Measurements from ENCODE around the gene TTLL11.

The TTLL11 gene

DNA sequence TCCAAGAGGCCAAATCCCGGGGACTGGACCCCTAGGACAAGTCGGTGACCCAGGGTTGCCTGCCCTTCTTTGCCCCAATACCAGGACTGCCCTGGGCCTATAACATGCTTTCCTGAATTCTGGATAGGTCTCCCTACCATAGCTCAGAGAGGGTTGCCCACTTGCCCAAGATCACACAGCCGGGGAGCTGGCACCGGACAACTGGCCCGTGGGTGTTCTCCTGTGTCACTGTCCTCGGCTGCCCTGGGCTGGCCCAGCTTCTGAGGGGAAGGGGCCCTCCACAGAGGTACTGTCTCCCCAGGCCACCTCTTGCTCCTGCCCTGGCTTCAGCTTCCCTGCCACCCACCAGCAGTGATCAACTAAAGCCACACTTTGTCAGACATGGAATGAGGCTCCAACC, 28.8 kb upstream of the TTLL11 start:
- no peak overlapping the region for H2BK120ac ChIP-seq (ENCODE audit: low read depth, low read length)
- no peaks in the 10 kb centered on the region for H3K9me3 ChIP-seq (replicated peaks in 1 of 2; ENCODE audit: control insufficient read depth in 2 of 2, insufficient read depth in 1 of 2, low read depth in 1 of 2, low read length in 2 of 2)
- H3K9ac ChIP-seq (ENCODE audit: low read depth, low read length, poor library complexity) = no peak overlapping the region
- H3K79me1 ChIP-seq (ENCODE audit: low read depth, low read length) = no peaks in the 10 kb centered on the region
- peak overlapping the region; percentile 23 for H3K18ac ChIP-seq (ENCODE audit: low read length)
- H2BK12ac ChIP-seq (ENCODE audit: low read length) = no peak overlapping the region
- no peak overlapping the region for H4K8ac ChIP-seq (ENCODE audit: low read depth, low read length)
- H3K23ac ChIP-seq (ENCODE audit: low read depth, low read length, poor library complexity) = no peak overlapping the region
- H3K27me3 ChIP-seq (ENCODE audit: control insufficient read depth in 3 of 3, insufficient read depth in 3 of 3, low read depth in 1 of 3, low read length in 3 of 3) = peaks cover 4 to 29% (median 20%) of the 10 kb centered on the region in 3 experiments
- no peak overlapping the region for H3K4me2 ChIP-seq (ENCODE audit: insufficient read depth, low read length, poor library complexity, severe bottlenecking)
- no peak overlapping the region for H2AFZ ChIP-seq (ENCODE audit: low read length)
- H3K27ac ChIP-seq (replicated peaks; ENCODE audit: low read length) = no peak overlapping the region
- no peaks in the 10 kb centered on the region for H3K36me3 ChIP-seq (replicated peaks in 1 of 2; ENCODE audit: control insufficient read depth in 2 of 2, insufficient read depth in 2 of 2, low read length in 2 of 2)
- H4K91ac ChIP-seq (ENCODE audit: low read depth, low read length, poor library complexity) = no peak overlapping the region
- H2BK15ac ChIP-seq (ENCODE audit: low read length) = no peak overlapping the region
- DNase-seq (ENCODE audit: low spot score) = no peak
- no CpG with 5 or more reads among the region's 6 CpGs for WGBS, 2 donors (ENCODE audit: extremely low coverage in 2 of 2, insufficient read length in 2 of 2, insufficient replicate concordance in 1 of 2)
- H3K4me3 ChIP-seq (ENCODE audit: low read length in 2 of 2) = no peak overlapping the region
- H3K4me1 ChIP-seq (ENCODE audit: control insufficient read depth in 2 of 2, insufficient read depth in 1 of 2, low read depth in 1 of 2, low read length in 2 of 2) = peaks cover 8 to 9% of the 10 kb centered on the region in 2 donors
- H2AK5ac ChIP-seq (ENCODE audit: low read depth, low read length) = peak overlapping the region; percentile 57
- H2BK5ac ChIP-seq (ENCODE audit: low read length) = no peak overlapping the region
- no peak overlapping the region for H3K4ac ChIP-seq (ENCODE audit: low read length)
- no peak overlapping the region for H3K14ac ChIP-seq (ENCODE audit: low read length)

DNA sequence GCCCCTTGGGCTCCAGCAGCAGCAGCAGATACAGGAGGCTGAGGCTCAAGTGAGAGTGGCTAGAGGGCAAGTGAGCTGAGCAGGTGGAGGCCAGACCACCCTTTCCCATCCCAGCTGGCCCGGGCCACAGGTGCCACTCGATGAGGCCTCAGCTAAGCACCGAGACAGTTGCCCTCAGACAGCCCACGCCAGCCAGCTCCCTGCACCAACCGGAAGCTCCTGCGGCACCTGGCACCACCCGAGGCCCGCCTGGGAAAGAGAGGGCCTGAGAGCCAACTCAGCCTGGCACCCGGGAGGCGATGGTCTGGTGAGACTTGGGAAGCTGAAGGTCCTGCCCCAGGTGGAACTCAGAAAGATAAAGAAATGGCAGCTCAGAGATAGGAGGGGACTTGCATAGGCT, 28.3 kb upstream of the TTLL11 start:
- Histone ChIP-seq H3K4ac (ENCODE audit: low read length) (no peak overlapping the region), H2AFZ (ENCODE audit: low read length) (no peak overlapping the region), H4K91ac (ENCODE audit: low read depth, low read length, poor library complexity) (no peak overlapping the region), H3K9me3 (replicated peaks in 1 of 2; ENCODE audit: control insufficient read depth in 2 of 2, insufficient read depth in 1 of 2, low read depth in 1 of 2, low read length in 2 of 2) (no peaks in the 10 kb centered on the region), H2AK5ac (ENCODE audit: low read depth, low read length) (peak overlapping the region; percentile 45), H4K8ac (ENCODE audit: low read depth, low read length) (no peak overlapping the region), H3K23ac (ENCODE audit: low read depth, low read length, poor library complexity) (no peak overlapping the region), H3K4me1 (ENCODE audit: control insufficient read depth in 2 of 2, insufficient read depth in 1 of 2, low read depth in 1 of 2, low read length in 2 of 2) (peaks cover 9% of the 10 kb centered on the region in 2 donors), H3K27ac (replicated peaks; ENCODE audit: low read length) (no peak overlapping the region), H3K14ac (ENCODE audit: low read length) (no peak overlapping the region), H3K18ac (ENCODE audit: low read length) (no peak overlapping the region), H3K9ac (ENCODE audit: low read depth, low read length, poor library complexity) (no peak overlapping the region), H3K27me3 (ENCODE audit: control insufficient read depth in 3 of 3, insufficient read depth in 3 of 3, low read depth in 1 of 3, low read length in 3 of 3) (peaks cover 4 to 23% (median 15%) of the 10 kb centered on the region in 3 experiments), H2BK15ac (ENCODE audit: low read length) (no peak overlapping the region), H2BK120ac (ENCODE audit: low read depth, low read length) (no peak overlapping the region), H3K4me2 (ENCODE audit: insufficient read depth, low read length, poor library complexity, severe bottlenecking) (no peak overlapping the region), H3K4me3 (ENCODE audit: low read length in 2 of 2) (no peak overlapping the region), H2BK5ac (ENCODE audit: low read length) (no peak overlapping the region), H3K36me3 (replicated peaks in 1 of 2; ENCODE audit: control insufficient read depth in 2 of 2, insufficient read depth in 2 of 2, low read length in 2 of 2) (no peaks in the 10 kb centered on the region), H2BK12ac (ENCODE audit: low read length) (no peak overlapping the region), H3K79me1 (ENCODE audit: low read depth, low read length) (no peaks in the 10 kb centered on the region)
- WGBS, 2 donors (ENCODE audit: extremely low coverage in 2 of 2, insufficient read length in 2 of 2, insufficient replicate concordance in 1 of 2) = no CpG with 5 or more reads among the region's 10 CpGs
- DNase-seq (ENCODE audit: low spot score) = no peak

DNA sequence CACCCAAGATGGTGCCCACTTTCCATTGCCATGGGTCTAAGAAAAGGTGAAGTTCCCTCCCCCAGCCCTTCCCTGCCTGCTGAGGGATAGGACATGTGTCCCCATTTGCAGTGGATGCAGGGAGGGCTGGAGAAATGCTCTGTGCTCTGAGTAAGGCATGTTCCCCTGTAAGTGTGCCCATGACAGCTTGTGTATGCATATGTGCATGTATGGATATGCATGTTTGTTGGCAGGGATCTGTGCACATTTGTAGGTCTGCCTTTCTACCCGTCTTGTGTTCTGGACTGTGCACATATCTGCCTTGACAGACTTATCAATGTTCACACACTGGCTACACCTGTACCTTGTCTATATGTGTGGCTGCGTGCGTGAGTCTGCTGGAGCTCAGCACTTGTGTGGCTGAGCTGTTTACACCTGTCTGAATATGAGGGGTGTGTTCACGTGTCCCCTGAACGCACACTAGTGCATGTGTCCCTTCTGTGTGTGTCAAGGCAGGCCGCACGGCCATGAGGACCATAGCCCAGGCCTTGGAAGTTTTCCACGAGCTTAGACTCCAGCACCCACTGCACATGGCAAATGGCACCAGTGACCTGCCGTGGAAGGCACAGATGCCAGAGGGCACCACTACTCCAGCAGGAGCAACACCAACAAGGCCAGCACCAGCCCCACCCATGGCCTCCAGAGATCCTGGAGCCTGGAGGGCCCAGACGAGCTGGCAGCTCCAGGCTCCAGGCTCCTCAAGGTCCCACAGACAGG, 27.4 kb upstream of the TTLL11 start:
- H3K4me2 ChIP-seq (ENCODE audit: insufficient read depth, low read length, poor library complexity, severe bottlenecking) = no peak overlapping the region
- no peak overlapping the region for H4K91ac ChIP-seq (ENCODE audit: low read depth, low read length, poor library complexity)
- H4K8ac ChIP-seq (ENCODE audit: low read depth, low read length) = no peak overlapping the region
- H3K18ac ChIP-seq (ENCODE audit: low read length) = peak overlapping the region; percentile 45
- H3K4ac ChIP-seq (ENCODE audit: low read length) = no peak overlapping the region
- no peaks in the 10 kb centered on the region for H3K79me1 ChIP-seq (ENCODE audit: low read depth, low read length)
- H2AFZ ChIP-seq (ENCODE audit: low read length) = no peak overlapping the region
- peak overlapping the region; percentile 1 for H2AK5ac ChIP-seq (ENCODE audit: low read depth, low read length)
- peak overlapping the region in 1 of 2 donors; percentile 16 for H3K4me3 ChIP-seq (ENCODE audit: low read length in 2 of 2)
- peak overlapping the region; percentile 12 for H2BK15ac ChIP-seq (ENCODE audit: low read length)
- H3K27ac ChIP-seq (replicated peaks; ENCODE audit: low read length) = no peak overlapping the region
- H3K23ac ChIP-seq (ENCODE audit: low read depth, low read length, poor library complexity) = no peak overlapping the region
- DNase-seq (ENCODE audit: low spot score) = no peak
- H2BK120ac ChIP-seq (ENCODE audit: low read depth, low read length) = no peak overlapping the region
- no peak overlapping the region for H2BK5ac ChIP-seq (ENCODE audit: low read length)
- H3K9me3 ChIP-seq (replicated peaks in 1 of 2; ENCODE audit: control insufficient read depth in 2 of 2, insufficient read depth in 1 of 2, low read depth in 1 of 2, low read length in 2 of 2) = no peaks in the 10 kb centered on the region
- no CpG with 5 or more reads among the region's 10 CpGs for WGBS, 2 donors (ENCODE audit: extremely low coverage in 2 of 2, insufficient read length in 2 of 2, insufficient replicate concordance in 1 of 2)
- H3K9ac ChIP-seq (ENCODE audit: low read depth, low read length, poor library complexity) = no peak overlapping the region
- peaks cover 10 to 14% of the 10 kb centered on the region in 2 donors for H3K4me1 ChIP-seq (ENCODE audit: control insufficient read depth in 2 of 2, insufficient read depth in 1 of 2, low read depth in 1 of 2, low read length in 2 of 2)
- H3K27me3 ChIP-seq (ENCODE audit: control insufficient read depth in 3 of 3, insufficient read depth in 3 of 3, low read depth in 1 of 3, low read length in 3 of 3) = peaks cover 0 to 14% (median 6%) of the 10 kb centered on the region in 3 experiments
- peak overlapping the region; percentile 12 for H3K14ac ChIP-seq (ENCODE audit: low read length)
- peak overlapping the region; percentile 14 for H2BK12ac ChIP-seq (ENCODE audit: low read length)
- no peaks in the 10 kb centered on the region for H3K36me3 ChIP-seq (replicated peaks in 1 of 2; ENCODE audit: control insufficient read depth in 2 of 2, insufficient read depth in 2 of 2, low read length in 2 of 2)

DNA sequence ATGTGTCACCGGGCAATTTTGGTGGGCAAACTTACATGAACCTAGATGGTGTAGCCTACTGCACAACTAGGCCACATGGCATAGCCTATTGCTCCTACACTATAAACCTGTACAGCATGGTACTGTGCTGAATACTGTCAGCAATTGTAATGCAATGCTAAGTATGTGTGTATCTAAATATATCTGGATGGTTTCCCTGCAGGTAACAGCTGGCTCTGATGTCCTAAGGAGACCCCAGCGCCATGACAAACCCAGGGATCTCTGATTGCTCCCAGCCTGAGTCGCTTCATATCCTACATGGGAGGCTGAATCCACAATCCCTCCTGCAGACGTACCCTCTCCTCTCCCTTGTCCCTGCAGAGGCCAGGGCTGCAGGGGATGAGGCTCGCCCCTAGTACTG, 26.6 kb upstream of the TTLL11 start:
- Histone ChIP-seq H2BK12ac (ENCODE audit: low read length) (no peak overlapping the region), H3K4me2 (ENCODE audit: insufficient read depth, low read length, poor library complexity, severe bottlenecking) (no peak overlapping the region), H3K4me3 (ENCODE audit: low read length in 2 of 2) (no peak overlapping the region), H3K36me3 (replicated peaks in 1 of 2; ENCODE audit: control insufficient read depth in 2 of 2, insufficient read depth in 2 of 2, low read length in 2 of 2) (no peaks in the 10 kb centered on the region), H2BK120ac (ENCODE audit: low read depth, low read length) (no peak overlapping the region), H3K79me1 (ENCODE audit: low read depth, low read length) (no peaks in the 10 kb centered on the region), H3K9ac (ENCODE audit: low read depth, low read length, poor library complexity) (peak overlapping the region; percentile 18), H2AFZ (ENCODE audit: low read length) (no peak overlapping the region), H2BK15ac (ENCODE audit: low read length) (no peak overlapping the region), H4K91ac (ENCODE audit: low read depth, low read length, poor library complexity) (no peak overlapping the region), H2AK5ac (ENCODE audit: low read depth, low read length) (peak overlapping the region; percentile 1), H3K4me1 (ENCODE audit: control insufficient read depth in 2 of 2, insufficient read depth in 1 of 2, low read depth in 1 of 2, low read length in 2 of 2) (peaks cover 13 to 15% of the 10 kb centered on the region in 2 donors), H4K8ac (ENCODE audit: low read depth, low read length) (no peak overlapping the region), H3K27ac (replicated peaks; ENCODE audit: low read length) (no peak overlapping the region), H3K4ac (ENCODE audit: low read length) (no peak overlapping the region), H3K18ac (ENCODE audit: low read length) (no peak overlapping the region), H2BK5ac (ENCODE audit: low read length) (no peak overlapping the region), H3K23ac (ENCODE audit: low read depth, low read length, poor library complexity) (no peak overlapping the region), H3K14ac (ENCODE audit: low read length) (peak overlapping the region; percentile 12), H3K27me3 (ENCODE audit: control insufficient read depth in 3 of 3, insufficient read depth in 3 of 3, low read depth in 1 of 3, low read length in 3 of 3) (peaks cover 0 to 8% (median 3%) of the 10 kb centered on the region in 3 experiments), H3K9me3 (replicated peaks in 1 of 2; ENCODE audit: control insufficient read depth in 2 of 2, insufficient read depth in 1 of 2, low read depth in 1 of 2, low read length in 2 of 2) (no peaks in the 10 kb centered on the region)
- no peak for DNase-seq (ENCODE audit: low spot score)
- no CpG with 5 or more reads among the region's 5 CpGs for WGBS, 2 donors (ENCODE audit: extremely low coverage in 2 of 2, insufficient read length in 2 of 2, insufficient replicate concordance in 1 of 2)
